ENCODE data around the gene PKD2L1. TPM values are rescaled to one million over a fixed set of nuclear protein-coding genes. Genes with fewer than 3 reads are reported as not detected.
"Not testable (repeated sequence)": the region's sequence is repeated elsewhere in the genome, so short reads cannot be mapped to it uniquely, and the experiment has no call there.

The PKD2L1 gene
- total and polyA plus RNA-seq, 7 donors, result not detected

- ATAC-seq, result no peak
- intact Hi-C loops (cut with DNase I), result no loop called here
- no peak overlapping the region for H3K27ac ChIP-seq
- peaks cover 0 to 19% (median 0%) of the 10 kb centered on the region in 3 donors for H3K27me3 ChIP-seq (ENCODE audit: insufficient read depth in 3 of 3, low read length in 2 of 3)
- no peak for TF ChIP-seq CTCF (IDR thresholded peaks at IDR 0.05)
- H3K9me3 ChIP-seq, result no peaks in the 10 kb centered on the region
- H3K4me1 ChIP-seq, result no peaks in the 10 kb centered on the region
- no peak overlapping the region for H3K4me3 ChIP-seq
- no peak for DNase-seq
- H3K36me3 ChIP-seq (ENCODE audit: insufficient read depth in 1 of 2, low read depth in 1 of 2), result no peaks in the 10 kb centered on the region
Measured at GRCh38 chr10:100293066-100293465, 37.0 kb downstream of the PKD2L1 start.

DNA sequence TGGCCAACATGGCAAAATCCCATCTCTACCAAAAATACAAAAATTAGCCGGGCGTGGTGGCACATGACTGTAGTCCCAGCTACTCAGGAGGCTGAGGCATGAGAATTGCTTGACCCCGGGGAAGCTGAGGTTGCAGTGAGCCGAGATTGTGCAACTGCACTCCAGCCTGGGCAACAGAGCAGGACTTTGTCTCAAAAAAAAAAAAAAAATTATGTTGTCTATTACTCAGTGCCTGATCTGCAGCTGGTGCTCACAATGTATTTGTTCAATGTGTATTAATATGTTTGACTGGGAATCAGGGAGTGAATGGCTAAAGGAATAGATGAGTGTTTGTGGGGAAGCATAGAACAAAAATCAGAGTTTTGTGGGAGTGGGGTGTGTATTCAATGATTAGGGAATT, 37.7 kb downstream of the PKD2L1 start:
- H3K27ac ChIP-seq; H3K9me3 ChIP-seq; H3K4me1 ChIP-seq; DNase-seq; H3K4me3 ChIP-seq; H3K36me3 ChIP-seq (ENCODE audit: insufficient read depth in 1 of 2, low read depth in 1 of 2); ATAC-seq; intact Hi-C loops (cut with DNase I): not testable (repeated sequence)
- WGBS, 3 donors, result 68 to 81% (median 70%) methylated on average over 4 of the region's 4 CpGs
- H3K27me3 ChIP-seq (ENCODE audit: insufficient read depth in 3 of 3, low read length in 2 of 3), result peaks cover 0 to 19% (median 0%) of the 10 kb centered on the region in 3 donors

DNA sequence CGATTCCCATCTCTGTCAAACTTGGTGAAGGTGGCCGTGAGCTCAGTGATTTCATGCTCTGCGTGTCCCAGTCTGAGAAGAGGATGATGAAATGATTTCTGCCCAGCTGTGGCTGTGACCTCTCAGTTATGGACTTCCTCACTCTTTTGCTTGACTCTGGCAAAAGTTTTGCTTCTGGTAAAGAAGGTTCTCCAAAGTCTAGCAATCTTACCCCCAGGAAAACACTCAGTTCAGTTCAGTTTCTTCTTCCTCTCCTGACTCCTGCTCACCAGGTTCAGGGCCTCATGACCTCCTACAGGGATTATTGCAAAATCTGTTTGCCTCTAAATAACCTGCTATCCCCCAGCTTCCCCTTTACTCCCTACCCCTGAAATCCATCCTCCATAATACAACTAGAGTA, 38.7 kb downstream of the PKD2L1 start:
- no peak for TF ChIP-seq CTCF (IDR thresholded peaks at IDR 0.05)
- peaks cover 6% of the 10 kb centered on the region for H3K4me1 ChIP-seq
- 59 to 61% (median 60%) methylated on average over 3 of the region's 3 CpGs for WGBS, 3 donors
- DNase-seq, result no peak
- no peaks in the 10 kb centered on the region for H3K9me3 ChIP-seq
- H3K27me3 ChIP-seq (ENCODE audit: insufficient read depth in 3 of 3, low read length in 2 of 3), result peaks cover 0 to 13% (median 0%) of the 10 kb centered on the region in 3 donors
- intact Hi-C loops (cut with DNase I), result no loop called here
- ATAC-seq, result no peak
- H3K4me3 ChIP-seq, result no peak overlapping the region
- no peak overlapping the region for H3K27ac ChIP-seq
- no peaks in the 10 kb centered on the region for H3K36me3 ChIP-seq (ENCODE audit: insufficient read depth in 1 of 2, low read depth in 1 of 2)

DNA sequence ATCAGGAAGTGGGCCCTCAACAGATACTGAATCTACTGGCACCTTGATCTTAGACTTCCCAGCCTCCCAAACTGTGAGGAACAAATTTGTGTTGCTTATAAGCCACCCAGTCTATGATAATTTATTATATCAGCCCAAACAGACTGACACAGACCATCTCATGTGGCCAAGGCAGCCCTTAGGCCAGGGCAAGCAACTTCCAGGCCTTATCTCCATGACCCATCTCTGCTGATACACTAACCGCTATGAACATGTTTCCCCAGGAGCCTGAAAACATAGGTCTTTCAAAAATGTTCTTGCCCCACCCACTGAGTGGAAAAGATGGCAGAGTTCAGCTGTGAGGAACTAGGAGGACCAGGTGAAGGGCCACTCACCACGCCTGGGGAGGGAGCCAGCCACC, 40.4 kb downstream of the PKD2L1 start:
- Histone ChIP-seq H3K4me3 (no peak overlapping the region), H3K27me3 (ENCODE audit: insufficient read depth in 3 of 3, low read length in 2 of 3) (peaks cover 0 to 2% (median 0%) of the 10 kb centered on the region in 3 donors), H3K4me1 (peaks cover 16% of the 10 kb centered on the region), H3K36me3 (ENCODE audit: insufficient read depth in 1 of 2, low read depth in 1 of 2) (peaks cover 0 to 3% of the 10 kb centered on the region in 2 donors), H3K9me3 (no peaks in the 10 kb centered on the region), H3K27ac (no peak overlapping the region)
- no peak for TF ChIP-seq CTCF (IDR thresholded peaks at IDR 0.05)
- 85 to 92% (median 91%) methylated on average over 2 of the region's 2 CpGs for WGBS, 3 donors
- ATAC-seq (no peak), DNase-seq (no peak)
- intact Hi-C loops (cut with DNase I), result no loop called here

GRCh38 chr10:100288196-100288595, 41.8 kb downstream of the PKD2L1 start:
- TF ChIP-seq CTCF (IDR thresholded peaks at IDR 0.05), result no peak
- H3K9me3 ChIP-seq, result no peaks in the 10 kb centered on the region
- peaks cover 30% of the 10 kb centered on the region for H3K4me1 ChIP-seq
- H3K27ac ChIP-seq, result no peak overlapping the region
- intact Hi-C loops (cut with DNase I), result no loop called here
- DNase-seq (no peak), ATAC-seq (no peak)
- H3K36me3 ChIP-seq (ENCODE audit: insufficient read depth in 1 of 2, low read depth in 1 of 2), result peaks cover 2 to 17% of the 10 kb centered on the region in 2 donors
- 79 to 88% (median 81%) methylated on average over 5 of the region's 5 CpGs for WGBS, 3 donors
- H3K4me3 ChIP-seq, result no peak overlapping the region
- no peaks in the 10 kb centered on the region for H3K27me3 ChIP-seq (ENCODE audit: insufficient read depth in 3 of 3, low read length in 2 of 3)

All from psoas muscle (tissue), 8 donors.